GM12865 (cell line): ENCODE measurements around the gene PLAC9.

Experiments
- DNase-seq: peaks from one replicate; pipeline ENCODE4 v3.0.0; 2010; ENCODE audit warnings: low read depth
- H3K4me3 ChIP-seq: 2 replicates; pipeline ENCODE4 v1.5.1; 2011; ENCODE audit warnings: mild to moderate bottlenecking, low read depth, low read length, control low read depth
- TF ChIP-seq, protein P1 (sequence below): IDR thresholded peaks from 2 replicates; pipeline ENCODE4 v1.5.1; 2011; ENCODE audit warnings: low read length, control low read depth, low read depth, inconsistent platforms; ENCODE audit not compliant: insufficient read depth; ENCODE audit errors: missing control alignments

The PLAC9 gene

DNA sequence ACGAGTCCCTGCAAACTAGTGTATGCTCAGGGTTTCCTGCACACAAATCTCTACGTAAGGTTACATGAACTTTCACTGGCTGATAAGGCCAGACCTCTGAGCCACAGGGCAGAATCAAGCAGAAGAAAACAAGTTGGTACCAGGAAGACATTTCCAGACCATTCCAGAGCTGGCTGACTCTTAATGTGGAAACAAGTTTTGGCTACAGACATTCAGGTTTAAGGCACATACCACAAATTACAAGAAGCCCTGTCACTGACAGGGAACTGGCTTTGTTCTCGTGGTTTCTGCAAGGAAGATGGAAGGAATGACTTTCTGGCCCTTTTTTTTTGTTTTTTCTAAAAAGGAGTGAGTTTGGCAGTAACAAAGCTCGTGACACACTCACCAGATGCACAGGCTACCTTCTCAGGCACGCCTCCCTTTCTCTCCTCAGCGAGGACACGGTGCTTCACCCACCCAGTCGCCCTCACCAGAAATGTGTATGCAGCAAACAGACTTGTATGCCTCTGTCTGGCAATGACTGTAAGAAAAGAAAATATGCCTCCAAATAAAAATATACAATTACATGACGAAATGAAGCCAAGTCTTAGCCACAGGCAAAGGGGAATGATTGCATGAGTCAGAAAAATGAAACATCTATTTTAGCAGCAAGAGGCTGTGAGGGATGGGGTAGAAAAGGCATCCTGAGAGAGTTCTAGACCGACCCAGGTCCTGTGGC is 22.6 kb downstream of the PLAC9 start:
- no peak overlapping the region for H3K4me3 ChIP-seq
- TF ChIP-seq, protein P1, sequence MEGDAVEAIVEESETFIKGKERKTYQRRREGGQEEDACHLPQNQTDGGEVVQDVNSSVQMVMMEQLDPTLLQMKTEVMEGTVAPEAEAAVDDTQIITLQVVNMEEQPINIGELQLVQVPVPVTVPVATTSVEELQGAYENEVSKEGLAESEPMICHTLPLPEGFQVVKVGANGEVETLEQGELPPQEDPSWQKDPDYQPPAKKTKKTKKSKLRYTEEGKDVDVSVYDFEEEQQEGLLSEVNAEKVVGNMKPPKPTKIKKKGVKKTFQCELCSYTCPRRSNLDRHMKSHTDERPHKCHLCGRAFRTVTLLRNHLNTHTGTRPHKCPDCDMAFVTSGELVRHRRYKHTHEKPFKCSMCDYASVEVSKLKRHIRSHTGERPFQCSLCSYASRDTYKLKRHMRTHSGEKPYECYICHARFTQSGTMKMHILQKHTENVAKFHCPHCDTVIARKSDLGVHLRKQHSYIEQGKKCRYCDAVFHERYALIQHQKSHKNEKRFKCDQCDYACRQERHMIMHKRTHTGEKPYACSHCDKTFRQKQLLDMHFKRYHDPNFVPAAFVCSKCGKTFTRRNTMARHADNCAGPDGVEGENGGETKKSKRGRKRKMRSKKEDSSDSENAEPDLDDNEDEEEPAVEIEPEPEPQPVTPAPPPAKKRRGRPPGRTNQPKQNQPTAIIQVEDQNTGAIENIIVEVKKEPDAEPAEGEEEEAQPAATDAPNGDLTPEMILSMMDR: no peak
- DNase-seq: no peak

DNA sequence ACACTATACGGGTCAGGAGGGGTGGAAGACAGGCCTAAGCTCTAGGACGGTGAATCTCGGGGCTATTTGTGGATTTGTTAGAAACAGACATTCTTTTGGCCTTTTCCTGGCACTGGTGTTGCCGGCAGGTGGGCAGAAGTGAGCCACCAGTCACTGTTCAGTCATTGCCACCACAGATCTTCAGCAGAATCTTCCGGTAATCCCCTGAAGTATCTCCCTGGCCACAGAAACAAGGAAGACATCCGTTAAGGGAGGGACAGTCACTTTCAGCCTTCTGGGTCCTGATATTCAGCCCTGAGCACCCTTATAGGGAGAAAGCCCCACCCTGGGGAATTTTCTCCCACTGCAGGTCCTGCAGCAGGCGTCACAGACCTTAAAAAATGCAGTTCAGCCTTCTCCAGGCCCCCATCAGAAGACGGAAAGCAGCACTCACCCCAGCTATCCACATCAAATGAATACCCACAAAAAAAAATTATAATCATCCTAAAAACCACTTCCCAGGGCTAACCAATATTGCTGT is 23.2 kb downstream of the PLAC9 start:
- H3K4me3 ChIP-seq: no peak overlapping the region
- TF ChIP-seq, protein P1: no peak
- no peak for DNase-seq

GRCh38 chr10:80156216-80156615 is 23.7 kb downstream of the PLAC9 start:
- H3K4me3 ChIP-seq: no peak overlapping the region
- TF ChIP-seq, protein P1: no peak
- no peak for DNase-seq

DNA sequence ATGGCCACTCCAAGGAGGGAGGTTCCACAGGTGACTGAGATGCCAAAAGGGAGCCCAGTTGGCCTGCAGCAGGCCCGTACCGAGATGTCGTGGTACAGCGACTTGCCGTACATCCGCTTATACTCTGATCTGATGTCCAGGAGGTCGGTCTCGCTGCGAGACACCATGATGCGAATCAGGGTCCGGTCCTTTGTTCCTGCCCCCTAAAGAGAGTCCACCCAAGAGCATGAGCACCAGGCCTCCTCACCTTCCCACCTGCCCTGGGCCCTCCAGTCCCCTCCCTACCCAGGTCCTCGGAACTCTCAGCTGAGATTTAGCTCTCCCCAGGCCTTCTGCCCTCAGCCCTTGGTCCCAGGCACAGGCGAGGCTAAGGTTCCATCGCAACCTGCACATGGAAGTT is 25.0 kb downstream of the PLAC9 start:
- DNase-seq: no peak
- TF ChIP-seq, protein P1: no peak
- no peak overlapping the region for H3K4me3 ChIP-seq

GRCh38 chr10:80158126-80158525 is 25.6 kb downstream of the PLAC9 start:
- H3K4me3 ChIP-seq: no peak overlapping the region
- TF ChIP-seq, protein P1: no peak

GRCh38 chr10:80158598-80159127 is 26.1 kb downstream of the PLAC9 start:
- TF ChIP-seq, protein P1: no peak
- DNase-seq: no peak
- H3K4me3 ChIP-seq: no peak overlapping the region

More at GRCh38 chr10:80158126-80158525, 25.6 kb downstream of the PLAC9 start:
- no peak for DNase-seq
